ENCODE results near the gene MAN1A1. TPM values are rescaled to one million over a fixed set of nuclear protein-coding genes. Genes with fewer than 3 reads are reported as not detected.

Gene MAN1A1
- total and polyA plus RNA-seq, 2 of the 8 experiments (the other 6 are each of a cell fraction or from before 2014, with no cell fraction given), result 1.8 to 5.4 TPM

DNA sequence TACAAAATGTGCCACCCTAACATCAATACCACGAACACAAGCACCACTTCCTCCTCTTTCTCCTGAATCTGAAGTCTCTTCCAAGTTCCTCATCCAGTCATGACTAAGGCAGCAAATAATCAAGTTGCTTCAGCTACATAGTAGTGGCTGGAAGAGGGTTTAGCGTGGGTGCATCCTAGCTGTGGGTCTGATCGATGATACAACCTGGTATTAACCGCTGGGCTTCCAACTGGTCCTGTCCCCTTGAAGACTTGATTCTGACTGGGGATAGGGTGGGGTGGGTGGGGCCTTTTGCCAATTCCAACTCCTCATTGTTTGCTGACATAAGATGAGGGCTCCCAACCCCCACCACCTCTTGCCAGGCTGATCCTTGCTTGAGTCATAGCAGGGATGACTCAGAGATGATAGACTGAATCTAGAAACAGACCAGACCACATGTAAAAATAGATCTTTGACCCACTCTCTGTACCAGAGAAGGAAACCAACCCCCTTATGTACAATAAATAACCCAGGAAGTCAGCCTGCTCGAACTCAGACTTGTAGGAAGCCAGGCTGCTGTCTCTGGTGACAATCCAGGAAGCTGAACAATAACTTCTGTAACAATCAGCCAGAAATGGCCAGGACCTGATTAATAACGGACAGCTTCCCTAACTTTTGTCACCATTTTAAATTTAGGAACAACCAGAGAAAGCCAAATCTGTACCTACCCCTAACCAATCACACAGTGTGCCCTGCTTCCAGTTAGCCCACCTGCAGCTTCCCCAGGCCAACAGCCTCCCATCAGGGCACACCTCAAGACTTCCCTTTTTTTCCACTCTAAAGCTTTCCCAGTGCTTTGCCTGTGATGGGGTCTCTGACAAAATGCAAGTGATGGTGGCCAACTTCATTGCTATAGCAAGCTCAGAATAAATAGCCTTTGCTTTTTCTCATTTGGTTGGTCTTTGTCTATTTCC, 202.2 kb downstream of the MAN1A1 start:
- no peaks in the 10 kb centered on the region for H3K79me2 ChIP-seq (ENCODE audit: control insufficient read depth in 1 of 2, insufficient read depth in 2 of 2, low read length in 2 of 2)
- WGBS, 2 experiments (ENCODE audit: extremely low coverage in 1 of 2, insufficient coverage in 1 of 2, insufficient read length in 1 of 2, insufficient replicate concordance in 2 of 2, low coverage in 1 of 2, low lambda C conversion rate in 2 of 2, missing lambda C conversion rate in 1 of 2), result 79% methylated on average over 5 of the region's 6 CpGs; no CpG with 5 or more reads in 1 of the 2 experiments
- no peak overlapping the region for H2AFZ ChIP-seq (ENCODE audit: low read length)
- no peak overlapping the region for H3K4me3 ChIP-seq (ENCODE audit: extremely low read depth in 1 of 4, insufficient read depth in 2 of 4, low read depth in 3 of 4, low read length in 4 of 4)
- H3K4me2 ChIP-seq (ENCODE audit: insufficient read depth in 1 of 2, low read depth in 2 of 2, low read length in 2 of 2), result no peak overlapping the region
- peak in 1 of 2 experiments; percentile 41 for DNase-seq (ENCODE audit: low read depth in 1 of 2, low spot score in 2 of 2)
- no peak overlapping the region for H3K56ac ChIP-seq (replicated peaks; ENCODE audit: insufficient read length, low read depth, low read length)
- H4K20me1 ChIP-seq (replicated peaks in 1 of 2; ENCODE audit: control insufficient read depth in 1 of 2, insufficient read depth in 2 of 2, low read length in 2 of 2), result no peaks in the 10 kb centered on the region
- H3K36me3 ChIP-seq (ENCODE audit: control insufficient read depth in 2 of 4, insufficient read depth in 4 of 4, low read length in 3 of 4), result no peaks in the 10 kb centered on the region
- H2BK20ac ChIP-seq (ENCODE audit: low read length), result no peak overlapping the region
- H4K8ac ChIP-seq (ENCODE audit: extremely low read depth, insufficient read depth, low read length), result no peak overlapping the region
- no peak overlapping the region for H2BK120ac ChIP-seq (replicated peaks; ENCODE audit: low read depth, low read length)
- no peak overlapping the region for H2BK5ac ChIP-seq (ENCODE audit: low read depth, low read length)
- H3K27me3 ChIP-seq (replicated peaks in 1 of 4; ENCODE audit: control insufficient read depth in 3 of 4, extremely low read depth in 1 of 4, insufficient read depth in 3 of 4, low read length in 3 of 4), result no peaks in the 10 kb centered on the region
- FAIRE-seq, result no peak
- 0 out of 7 replicates have a peak, but pooled peaks cover 0 to 2% (median 0%) of the 10 kb centered on the region in 4 experiments for H3K4me1 ChIP-seq (replicated peaks in 1 of 4; ENCODE audit: control insufficient read depth in 3 of 4, insufficient read depth in 4 of 4, low read length in 3 of 4)
- POLR2A ChIA-PET (ENCODE audit: partially characterized antibody), result no interaction called here
- TF ChIP-seq, protein P1, sequence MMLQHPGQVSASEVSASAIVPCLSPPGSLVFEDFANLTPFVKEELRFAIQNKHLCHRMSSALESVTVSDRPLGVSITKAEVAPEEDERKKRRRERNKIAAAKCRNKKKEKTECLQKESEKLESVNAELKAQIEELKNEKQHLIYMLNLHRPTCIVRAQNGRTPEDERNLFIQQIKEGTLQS (IDR thresholded peaks at IDR 0.05; ENCODE audit: insufficient read depth, low read depth, low read length), result no peak
- no peak for TF ChIP-seq SUZ12 (IDR thresholded peaks at IDR 0.05; ENCODE audit: low read length)
- no peak for TF ChIP-seq CHD1 (IDR thresholded peaks at IDR 0.05; ENCODE audit: low read depth, low read length)
- TF ChIP-seq, protein P2, sequence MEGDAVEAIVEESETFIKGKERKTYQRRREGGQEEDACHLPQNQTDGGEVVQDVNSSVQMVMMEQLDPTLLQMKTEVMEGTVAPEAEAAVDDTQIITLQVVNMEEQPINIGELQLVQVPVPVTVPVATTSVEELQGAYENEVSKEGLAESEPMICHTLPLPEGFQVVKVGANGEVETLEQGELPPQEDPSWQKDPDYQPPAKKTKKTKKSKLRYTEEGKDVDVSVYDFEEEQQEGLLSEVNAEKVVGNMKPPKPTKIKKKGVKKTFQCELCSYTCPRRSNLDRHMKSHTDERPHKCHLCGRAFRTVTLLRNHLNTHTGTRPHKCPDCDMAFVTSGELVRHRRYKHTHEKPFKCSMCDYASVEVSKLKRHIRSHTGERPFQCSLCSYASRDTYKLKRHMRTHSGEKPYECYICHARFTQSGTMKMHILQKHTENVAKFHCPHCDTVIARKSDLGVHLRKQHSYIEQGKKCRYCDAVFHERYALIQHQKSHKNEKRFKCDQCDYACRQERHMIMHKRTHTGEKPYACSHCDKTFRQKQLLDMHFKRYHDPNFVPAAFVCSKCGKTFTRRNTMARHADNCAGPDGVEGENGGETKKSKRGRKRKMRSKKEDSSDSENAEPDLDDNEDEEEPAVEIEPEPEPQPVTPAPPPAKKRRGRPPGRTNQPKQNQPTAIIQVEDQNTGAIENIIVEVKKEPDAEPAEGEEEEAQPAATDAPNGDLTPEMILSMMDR (IDR thresholded peaks at IDR 0.05; ENCODE audit: control extremely low read depth in 1 of 3, insufficient read depth in 1 of 3, low read depth in 1 of 3, low read length in 3 of 3), result no peak
- TF ChIP-seq, protein P3, sequence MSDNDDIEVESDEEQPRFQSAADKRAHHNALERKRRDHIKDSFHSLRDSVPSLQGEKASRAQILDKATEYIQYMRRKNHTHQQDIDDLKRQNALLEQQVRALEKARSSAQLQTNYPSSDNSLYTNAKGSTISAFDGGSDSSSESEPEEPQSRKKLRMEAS (IDR thresholded peaks at IDR 0.05), result no peak
- H2AK5ac ChIP-seq (ENCODE audit: low read depth, low read length), result no peak overlapping the region
- no peak overlapping the region for H3K4ac ChIP-seq (replicated peaks; ENCODE audit: insufficient read length, low read depth, low read length)
- no peak overlapping the region for H3K9ac ChIP-seq (replicated peaks in 1 of 4; ENCODE audit: extremely low read depth in 1 of 4, low read depth in 3 of 4, low read length in 3 of 4)
- H3K14ac ChIP-seq (ENCODE audit: insufficient read length), result no peak overlapping the region
- H3K23me2 ChIP-seq (ENCODE audit: low read depth, low read length), result no peaks in the 10 kb centered on the region
- H3K79me1 ChIP-seq (ENCODE audit: low read depth, low read length), result no peaks in the 10 kb centered on the region
- no peak overlapping the region for H2BK15ac ChIP-seq (ENCODE audit: low read length)
- no peak overlapping the region for H3K18ac ChIP-seq (ENCODE audit: extremely low read depth, low read length)
- H3K23ac ChIP-seq (ENCODE audit: insufficient read length), result no peak overlapping the region
- no peak overlapping the region for H3K27ac ChIP-seq (ENCODE audit: low read depth, low read length)
- H3K9me3 ChIP-seq (ENCODE audit: insufficient read depth in 2 of 2, low read depth in 1 of 2, low read length in 1 of 2), result no peaks in the 10 kb centered on the region
- CTCF ChIA-PET (ENCODE audit: partially characterized antibody), result interaction anchor here (0.5 to 3.5 kb wide), 27 partner anchors 10 to 928 kb away, joined by 3 to 22 read pairs (median 3); no protein-coding TSS in a partner anchor
- no peak overlapping the region for H4K91ac ChIP-seq (replicated peaks; ENCODE audit: insufficient read length, low read length)
- no peak overlapping the region for H2BK12ac ChIP-seq (ENCODE audit: low read depth, low read length)
- no peak overlapping the region for H4K5ac ChIP-seq (ENCODE audit: insufficient read length, low read depth, low read length)
